Mesothelial cell of epicardium (in vitro differentiated cells): ENCODE measurements around the gene RPP38. TPM values are rescaled to one million over a fixed set of nuclear protein-coding genes. Genes with fewer than 3 reads are reported as not detected.

ENCODE experiments used
- DNase-seq, 2 experiments: peaks; one replicate each; pipeline ENCODE4 v3.0.0; 2021; ENCODE audit warnings: low spot score in 2 of 2; ENCODE audit not compliant: unreplicated experiment in 2 of 2
- H3K27ac Mint-ChIP-seq: 2 replicates; pipeline ENCODE4 v1.8.0; 2021; ENCODE audit warnings: mixed read lengths
- H3K27me3 Mint-ChIP-seq: 2 replicates; pipeline ENCODE4 v1.8.0; 2021; ENCODE audit warnings: low read depth, mixed read lengths
- H3K36me3 Mint-ChIP-seq: 2 replicates; pipeline ENCODE4 v1.8.0; 2021; ENCODE audit warnings: mixed read lengths
- H3K4me1 Mint-ChIP-seq: 2 replicates; pipeline ENCODE4 v1.8.0; 2021; ENCODE audit warnings: mixed read lengths
- H3K4me3 Mint-ChIP-seq: 2 replicates; pipeline ENCODE4 v1.8.0; 2021; ENCODE audit warnings: mild to moderate bottlenecking, moderate library complexity, mixed read lengths
- H3K9me3 Mint-ChIP-seq: 2 replicates; pipeline ENCODE4 v1.8.0; 2021; ENCODE audit warnings: mixed read lengths
- CTCF ChIP-seq: fragments of 200-600 bp; sonication (generic); IDR thresholded peaks from one replicate; pipeline ENCODE4 v1.5.0; 2021; ENCODE audit warnings: antibody characterized with exemption; ENCODE audit not compliant: unreplicated experiment
- total RNA-seq: library from RNA; stranded (reverse); gene quantifications from 3 replicates; pipeline ENCODE4 v1.2.1, GENCODE V29; 2021

Gene RPP38
- total RNA-seq, 1 donor from 2014 or later: 16.0 TPM

GRCh38 chr10:15112657-15113056 lies 15.5 kb downstream of the RPP38 start:
- Mint-ChIP-seq H3K36me3 (peaks cover 22% of the 10 kb centered on the region), H3K4me3 (no peak overlapping the region)
- DNase-seq: no peak

GRCh38 chr10:15113766-15114165 lies 16.6 kb downstream of the RPP38 start:
- no peak for DNase-seq
- Mint-ChIP-seq H3K27me3 (no peaks in the 10 kb centered on the region), H3K4me1 (no peaks in the 10 kb centered on the region), H3K4me3 (no peak overlapping the region), H3K27ac (no peak overlapping the region), H3K36me3 (peaks cover 20% of the 10 kb centered on the region), H3K9me3 (no peaks in the 10 kb centered on the region)
- TF ChIP-seq CTCF: no peak

More at GRCh38 chr10:15112657-15113056, 15.5 kb downstream of the RPP38 start:
- Mint-ChIP-seq H3K9me3 (no peaks in the 10 kb centered on the region), H3K27ac (no peak overlapping the region), H3K4me1 (no peaks in the 10 kb centered on the region), H3K27me3 (no peaks in the 10 kb centered on the region)
- TF ChIP-seq CTCF: no peak

- no peaks in the 10 kb centered on the region for H3K4me1 Mint-ChIP-seq
Measured at GRCh38 chr10:15116225-15116624, 19.1 kb downstream of the RPP38 start.

GRCh38 chr10:15118615-15119014 lies 21.5 kb downstream of the RPP38 start:
- Mint-ChIP-seq H3K4me1 (no peaks in the 10 kb centered on the region), H3K4me3 (no peak overlapping the region), H3K36me3 (peaks cover 25% of the 10 kb centered on the region), H3K27ac (no peak overlapping the region), H3K27me3 (no peaks in the 10 kb centered on the region), H3K9me3 (no peaks in the 10 kb centered on the region)
- no peak for DNase-seq
- no peak for TF ChIP-seq CTCF

More at GRCh38 chr10:15116225-15116624, 19.1 kb downstream of the RPP38 start:
- H3K4me3 Mint-ChIP-seq: no peak overlapping the region
- no peak overlapping the region for H3K27ac Mint-ChIP-seq
- no peaks in the 10 kb centered on the region for H3K27me3 Mint-ChIP-seq
- no peak for DNase-seq
- TF ChIP-seq CTCF: no peak
- H3K36me3 Mint-ChIP-seq: peaks cover 29% of the 10 kb centered on the region
- no peaks in the 10 kb centered on the region for H3K9me3 Mint-ChIP-seq

- no peak overlapping the region for H3K27ac Mint-ChIP-seq
- peaks cover 28% of the 10 kb centered on the region for H3K36me3 Mint-ChIP-seq
- no peaks in the 10 kb centered on the region for H3K9me3 Mint-ChIP-seq
- H3K4me1 Mint-ChIP-seq: peaks cover 2% of the 10 kb centered on the region
- DNase-seq: no peak
- no peak overlapping the region for H3K4me3 Mint-ChIP-seq
- H3K27me3 Mint-ChIP-seq: no peaks in the 10 kb centered on the region
- TF ChIP-seq CTCF: no peak
Measured at GRCh38 chr10:15120523-15120922, 23.4 kb downstream of the RPP38 start.

- Mint-ChIP-seq H3K9me3 (no peaks in the 10 kb centered on the region), H3K36me3 (peaks cover 34% of the 10 kb centered on the region), H3K4me3 (no peak overlapping the region), H3K27me3 (no peaks in the 10 kb centered on the region), H3K27ac (no peak overlapping the region), H3K4me1 (peaks cover 2% of the 10 kb centered on the region)
- TF ChIP-seq CTCF: no peak
- no peak for DNase-seq
Measured at GRCh38 chr10:15121707-15122106, 24.6 kb downstream of the RPP38 start.
